HG03571 (cell line): ENCODE measurements around the gene HOXA6.

Experiments
- ATAC-seq: cut with Tn5 transposase; IDR thresholded peaks from one replicate; pipeline ENCODE4 v1.9.1; 2021; ENCODE audit not compliant: unreplicated experiment

The HOXA6 gene

DNA sequence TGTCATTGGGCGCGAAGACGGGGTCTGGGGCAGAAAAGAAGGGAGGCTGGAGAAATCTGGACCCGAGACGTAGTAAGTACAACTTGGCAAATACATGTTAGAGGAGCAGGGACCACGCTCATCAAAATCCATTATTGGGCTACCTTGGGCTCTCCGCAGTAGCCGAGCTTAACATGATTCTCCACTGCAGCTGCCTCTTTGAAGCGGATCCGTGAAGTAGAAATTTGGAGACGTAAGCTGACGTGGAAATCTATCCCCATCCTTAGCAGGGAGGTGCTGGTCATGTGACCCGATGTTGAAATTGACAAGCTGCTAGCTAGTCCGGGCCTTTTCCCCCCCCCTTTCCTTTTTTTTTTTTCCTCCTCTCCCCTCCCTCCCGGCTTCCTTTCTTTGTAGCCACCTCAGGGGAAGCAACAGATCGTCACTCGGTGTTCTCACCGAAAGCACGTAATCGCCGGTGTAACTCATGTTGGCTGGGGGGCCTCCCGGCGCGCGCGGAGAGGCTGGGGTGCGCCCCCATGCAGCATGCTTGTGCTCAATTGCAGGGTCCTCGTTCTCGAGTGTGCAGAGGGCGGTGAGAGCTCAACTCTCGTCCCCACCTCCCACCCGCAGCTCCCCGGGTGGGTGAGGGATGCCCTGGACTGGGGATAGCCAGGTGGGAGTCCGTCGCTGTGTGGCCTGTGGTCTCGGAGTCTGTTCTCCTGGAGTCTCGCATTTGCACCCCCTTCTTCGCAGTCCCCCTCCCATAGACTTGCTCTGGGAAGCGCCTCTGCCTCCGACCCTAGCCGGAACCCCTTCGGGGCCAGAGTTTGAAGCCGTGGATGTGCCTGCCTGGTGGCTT is 37.7 kb upstream of the HOXA6 start, which contains the start of gene HOXA11:
Gene HOXA11, minus strand, starts transcription at position 220 of the 841 bp plus-strand sequence. Its CDS starts 88 bp downstream, at position 132.
- ATAC-seq = no peak

DNA sequence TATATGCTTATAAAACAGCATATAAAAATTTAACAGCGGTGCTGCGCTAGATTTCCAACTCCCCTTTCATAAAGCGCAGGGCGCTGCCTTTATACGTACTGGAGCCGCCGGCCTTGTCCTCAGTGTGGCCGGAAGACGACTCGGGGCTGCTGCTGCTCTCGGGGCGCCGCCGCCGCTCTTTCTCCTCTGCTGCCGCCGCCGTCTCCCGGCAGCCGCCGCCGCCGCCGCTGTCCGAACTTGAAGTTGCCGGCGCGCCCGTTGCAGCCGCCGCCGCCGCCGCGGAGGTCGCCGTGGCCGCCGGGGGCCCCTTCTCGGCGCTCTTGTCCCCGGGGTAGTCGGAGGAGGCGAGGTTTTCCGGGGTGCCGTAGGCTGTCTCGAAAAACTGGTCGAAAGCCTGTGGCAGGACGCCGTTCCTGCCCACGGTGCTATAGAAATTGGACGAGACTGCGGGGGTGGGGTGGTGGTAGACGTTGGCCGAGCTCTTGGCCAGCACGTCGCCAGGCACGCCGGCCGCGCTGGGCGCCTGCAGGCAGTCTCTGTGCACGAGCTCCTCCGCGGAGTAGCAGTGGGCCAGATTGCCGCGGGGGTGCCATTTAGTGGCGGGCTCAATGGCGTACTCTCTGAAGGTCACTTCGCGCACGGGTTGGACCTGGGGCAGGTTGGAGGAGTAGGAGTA is 36.9 kb upstream of the HOXA6 start:
- no peak for ATAC-seq

DNA sequence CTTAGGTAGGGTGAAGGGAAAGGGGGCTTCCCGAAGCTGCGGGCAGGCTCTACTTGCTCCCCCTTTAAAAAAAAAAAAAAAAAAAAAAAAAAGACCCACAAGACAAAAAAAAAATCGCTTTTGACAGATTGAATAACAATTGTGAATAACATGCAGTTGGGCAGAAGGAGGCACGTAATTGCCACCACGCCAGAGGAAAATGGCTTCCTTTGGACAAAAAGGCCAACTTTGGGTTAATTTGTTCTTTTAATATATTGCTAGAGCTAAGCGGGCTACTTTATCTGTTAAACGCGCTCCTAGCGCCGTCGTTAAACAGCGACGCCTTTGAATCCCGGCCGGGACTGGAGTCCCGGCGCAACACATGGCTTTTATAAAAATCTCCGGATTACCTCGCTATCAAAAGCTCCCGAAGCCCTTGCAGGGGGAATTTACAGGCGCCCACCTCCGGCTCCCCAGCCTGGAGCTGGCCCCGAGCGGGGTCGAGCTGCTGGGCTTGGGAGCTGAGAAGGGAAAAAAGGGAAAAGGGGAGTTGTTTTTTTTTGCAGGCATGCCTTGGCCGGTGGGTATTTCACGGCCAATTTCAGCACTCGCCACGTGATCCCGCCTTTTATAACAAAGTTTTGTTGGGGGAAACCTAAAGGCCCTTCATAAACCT is 36.2 kb upstream of the HOXA6 start:
- no peak for ATAC-seq

DNA sequence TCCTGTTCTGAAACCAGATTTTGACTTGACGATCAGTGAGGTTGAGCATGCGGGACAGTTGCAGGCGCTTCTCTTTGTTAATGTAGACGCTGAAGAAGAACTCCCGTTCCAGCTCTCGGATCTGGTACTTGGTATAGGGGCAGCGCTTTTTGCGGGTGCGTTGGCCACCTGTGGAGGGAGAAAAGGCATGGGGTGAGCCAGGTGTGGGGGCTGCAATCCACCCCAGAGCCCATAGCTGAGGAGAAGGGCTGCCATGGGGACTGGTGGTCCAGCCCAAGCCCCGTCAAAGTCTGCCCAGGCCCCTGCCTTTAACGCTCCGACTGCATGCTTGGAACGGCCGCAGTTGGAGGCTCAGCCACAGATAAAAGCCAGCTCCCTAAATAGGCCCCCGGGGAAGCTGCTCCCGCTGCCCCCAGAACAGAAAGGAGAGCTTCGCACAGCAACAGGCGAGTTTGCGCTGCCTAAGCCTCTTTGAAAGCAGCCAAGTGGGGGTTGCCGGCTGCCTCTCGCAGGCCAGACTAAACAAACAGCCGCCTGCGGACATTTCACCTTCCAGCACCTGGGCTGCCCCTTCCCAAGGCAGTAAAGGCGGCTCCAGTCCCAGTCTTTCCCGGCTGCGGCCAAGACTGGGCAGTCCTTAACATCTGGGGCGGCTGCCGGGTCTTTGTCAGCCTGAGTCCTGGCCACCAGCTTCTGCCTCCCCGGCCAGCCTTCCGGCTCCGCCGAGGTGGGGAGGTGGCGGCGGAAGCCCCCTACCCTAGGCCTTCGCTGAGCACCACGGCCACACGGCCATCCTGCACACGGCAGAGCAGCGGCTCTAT is 35.5 kb upstream of the HOXA6 start:
- no peak for ATAC-seq

DNA sequence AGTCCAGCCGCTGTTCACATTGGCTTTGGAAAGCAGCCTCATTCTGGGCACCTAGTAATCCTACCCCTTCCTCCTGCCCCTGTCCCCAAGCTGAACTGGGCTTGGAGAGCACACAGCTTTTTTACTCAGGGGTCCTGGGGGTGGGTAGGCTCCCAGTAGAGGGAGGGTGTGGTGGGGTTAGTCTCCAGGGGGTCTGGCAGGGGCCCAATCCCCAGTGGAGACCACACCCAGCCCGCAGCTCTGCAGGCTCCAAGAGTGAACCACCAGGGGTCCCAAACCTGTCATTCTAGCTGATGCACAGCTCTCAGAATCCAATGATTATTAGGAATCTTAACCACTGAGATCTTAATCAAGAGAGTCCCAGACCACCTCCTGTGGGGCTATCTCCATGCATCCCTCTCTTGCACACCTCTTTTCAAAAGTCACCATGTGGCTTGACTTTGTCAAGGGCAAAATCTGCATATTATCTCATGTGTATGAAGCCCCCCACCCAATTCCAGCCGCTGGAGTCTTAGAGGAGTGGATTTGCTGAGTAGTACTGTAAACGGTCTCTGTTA is 34.8 kb upstream of the HOXA6 start:
- ATAC-seq = no peak

DNA sequence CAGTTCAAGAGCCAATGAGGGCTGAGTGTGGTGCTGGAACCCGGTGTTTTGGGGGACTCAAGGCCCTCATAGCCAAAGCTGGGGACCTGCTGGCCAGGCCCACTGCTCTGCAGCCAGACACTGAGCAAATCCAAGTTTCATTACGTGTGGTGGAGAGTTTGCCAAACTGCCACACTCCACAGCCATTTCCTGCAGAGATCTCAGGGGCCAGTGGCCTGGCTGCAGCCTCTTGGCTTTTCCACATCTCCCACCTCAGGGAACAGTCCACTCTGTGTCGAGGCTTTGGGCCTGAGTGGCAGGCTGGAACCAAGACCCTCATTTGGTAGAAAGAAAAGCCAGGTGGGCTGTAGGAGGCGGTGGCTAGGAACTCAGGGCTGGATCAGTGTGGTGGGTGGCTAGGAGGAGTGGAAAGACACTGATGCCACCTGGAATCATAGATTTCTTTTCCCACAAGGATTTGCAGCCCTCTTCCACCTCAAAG is 34.3 kb upstream of the HOXA6 start:
- ATAC-seq = no peak

DNA sequence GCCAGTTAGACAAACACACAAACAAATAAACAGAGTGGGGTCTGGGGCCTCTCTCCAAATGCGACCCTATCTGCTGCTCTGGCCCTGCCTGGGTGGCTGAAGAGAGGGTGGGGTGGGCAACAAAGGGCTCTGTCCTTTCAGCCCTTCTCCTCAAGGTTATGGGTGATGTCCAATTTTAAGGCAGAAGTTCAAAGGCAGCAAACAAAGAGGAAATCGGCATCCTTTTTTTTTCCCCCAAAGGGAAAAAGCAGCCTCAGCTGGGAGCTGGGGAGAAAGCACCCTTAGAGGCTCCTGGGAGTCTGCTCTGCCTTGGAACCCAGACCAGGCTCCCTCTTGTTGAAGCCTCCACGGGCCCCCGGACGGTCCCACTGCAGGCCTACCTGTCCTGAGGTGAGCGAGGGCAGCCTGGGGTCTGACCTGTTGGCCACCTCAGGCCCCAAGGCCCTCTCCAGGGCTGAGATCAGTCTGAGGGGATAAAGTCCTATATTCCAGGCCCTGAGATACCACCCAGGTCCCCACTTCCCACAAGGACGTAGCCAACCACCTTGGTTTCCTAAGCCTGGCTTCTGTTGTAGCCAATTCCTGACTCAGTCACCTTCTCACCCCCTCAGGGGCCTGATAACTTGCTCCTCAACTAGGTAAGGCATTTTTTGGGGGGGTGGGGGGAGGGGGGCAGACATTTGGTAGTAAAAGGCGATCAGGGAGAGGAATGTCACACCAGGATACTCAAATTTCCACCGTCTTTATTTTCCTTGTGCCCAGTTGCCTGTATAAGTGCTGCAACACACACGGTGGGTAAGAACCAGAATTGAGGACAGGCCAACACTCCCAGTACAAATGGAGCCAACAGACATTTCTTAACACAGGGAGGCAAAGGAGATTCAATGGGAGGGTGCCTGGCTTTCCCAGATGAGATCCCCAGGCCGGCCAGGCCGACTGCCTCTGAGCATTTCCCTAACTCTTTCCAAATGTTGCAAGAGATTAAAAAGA is 33.2 kb upstream of the HOXA6 start:
- no peak for ATAC-seq

DNA sequence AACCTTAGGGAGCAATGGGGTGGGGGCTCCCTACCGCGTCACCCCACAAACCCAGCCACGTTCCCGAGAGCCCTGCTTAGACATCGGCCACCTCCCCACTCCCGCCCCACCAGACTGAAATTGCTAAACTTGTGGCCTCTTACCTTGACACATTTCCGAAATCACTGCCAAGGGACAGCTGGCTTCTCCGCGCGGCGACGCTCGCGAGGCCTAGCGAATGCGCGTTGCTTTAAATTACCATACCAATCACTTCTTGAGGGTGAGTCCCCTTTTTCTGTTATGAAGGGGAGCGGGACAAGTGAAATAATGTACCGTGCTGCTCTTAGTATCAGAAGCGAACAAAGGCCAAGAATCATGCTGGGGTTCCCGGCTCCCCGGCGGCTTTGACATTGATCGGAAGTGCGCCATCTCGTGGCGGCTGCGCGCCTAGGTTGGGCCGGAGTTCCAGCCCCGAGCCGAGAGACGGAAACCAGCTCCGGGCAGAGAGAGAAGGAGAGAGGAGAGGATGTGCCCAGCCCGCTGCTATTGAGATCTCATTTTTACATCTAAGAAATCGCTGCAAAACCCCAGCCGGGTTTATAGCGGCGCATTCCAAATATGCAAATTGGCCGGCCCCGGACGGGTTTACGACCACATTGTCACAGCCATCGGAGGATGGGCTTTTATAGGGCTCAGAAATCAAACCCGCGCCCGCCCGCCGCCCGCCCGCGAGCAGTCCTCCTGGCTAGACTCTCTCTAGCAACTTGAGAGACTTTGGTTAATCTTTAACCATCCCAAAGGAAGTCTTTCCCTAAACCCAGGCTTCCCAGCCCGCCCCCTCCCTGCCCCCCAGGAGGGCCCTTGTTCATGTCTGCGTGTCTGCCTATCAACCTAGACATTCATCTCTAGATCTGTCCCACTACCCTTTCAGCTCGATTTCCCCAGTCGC is 32.2 kb upstream of the HOXA6 start:
- ATAC-seq = no peak

DNA sequence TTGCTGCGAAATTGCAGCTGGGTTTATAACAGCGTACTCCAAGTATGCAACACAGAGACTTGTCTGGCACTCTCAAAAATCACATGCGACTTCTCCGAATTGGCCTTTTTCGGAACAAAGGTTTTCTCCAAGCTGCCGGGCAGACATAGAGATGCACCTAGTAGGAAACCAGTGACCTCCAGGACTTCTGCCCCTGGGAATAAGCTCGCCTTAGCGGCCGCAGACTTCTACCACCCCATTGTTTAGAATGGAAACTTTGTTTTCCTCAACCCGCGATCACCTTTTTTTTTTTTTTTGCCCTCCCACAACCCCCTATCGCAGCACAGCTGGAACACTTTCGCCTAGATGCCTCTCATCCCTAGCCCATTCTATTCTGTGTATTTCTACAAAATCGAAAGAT is 31.5 kb upstream of the HOXA6 start:
- no peak for ATAC-seq

DNA sequence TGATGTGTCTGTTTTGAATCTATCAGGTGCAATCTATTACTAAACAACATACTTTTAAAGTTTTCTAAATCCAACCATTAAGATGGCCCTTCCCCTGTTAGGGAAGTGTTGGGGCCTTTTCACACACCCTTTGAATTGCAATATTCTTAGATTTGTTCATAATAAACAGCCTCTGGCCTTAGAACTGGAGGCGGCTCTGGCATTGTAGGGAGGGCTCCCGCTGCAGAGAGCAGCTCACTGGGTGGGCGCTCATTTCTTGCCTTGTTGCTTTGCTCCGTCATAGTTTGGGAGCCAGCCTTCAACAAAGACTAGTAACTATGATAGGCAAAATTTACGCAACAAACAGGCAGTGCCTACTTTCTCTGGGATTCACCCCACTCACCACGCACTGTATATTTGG is 30.8 kb upstream of the HOXA6 start:
- ATAC-seq = no peak

DNA sequence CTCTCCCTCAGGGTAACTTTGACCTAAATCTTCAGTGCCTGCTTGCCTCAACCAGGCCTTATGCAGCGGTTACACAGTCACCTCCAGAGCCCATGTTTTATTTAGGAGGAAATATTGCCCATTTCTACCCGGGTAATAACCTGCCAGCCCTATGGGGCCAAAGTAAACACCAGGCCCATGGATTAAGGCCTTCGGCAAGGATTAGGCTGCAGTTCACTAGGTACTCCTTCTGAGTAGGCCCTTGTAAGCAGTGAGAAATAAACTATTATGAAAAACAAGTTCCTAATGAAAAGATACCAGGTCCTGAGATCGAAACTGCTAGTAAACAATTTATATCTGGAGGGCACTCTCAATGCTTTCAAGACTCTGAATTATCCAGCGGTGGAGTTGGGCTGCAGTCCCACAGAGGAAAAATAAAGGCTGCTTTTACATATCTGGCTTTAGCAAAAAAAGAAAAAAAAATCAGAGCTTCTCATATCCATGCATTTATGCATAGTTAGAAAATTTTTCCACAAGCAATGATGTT is 30.3 kb upstream of the HOXA6 start:
- ATAC-seq = no peak

DNA sequence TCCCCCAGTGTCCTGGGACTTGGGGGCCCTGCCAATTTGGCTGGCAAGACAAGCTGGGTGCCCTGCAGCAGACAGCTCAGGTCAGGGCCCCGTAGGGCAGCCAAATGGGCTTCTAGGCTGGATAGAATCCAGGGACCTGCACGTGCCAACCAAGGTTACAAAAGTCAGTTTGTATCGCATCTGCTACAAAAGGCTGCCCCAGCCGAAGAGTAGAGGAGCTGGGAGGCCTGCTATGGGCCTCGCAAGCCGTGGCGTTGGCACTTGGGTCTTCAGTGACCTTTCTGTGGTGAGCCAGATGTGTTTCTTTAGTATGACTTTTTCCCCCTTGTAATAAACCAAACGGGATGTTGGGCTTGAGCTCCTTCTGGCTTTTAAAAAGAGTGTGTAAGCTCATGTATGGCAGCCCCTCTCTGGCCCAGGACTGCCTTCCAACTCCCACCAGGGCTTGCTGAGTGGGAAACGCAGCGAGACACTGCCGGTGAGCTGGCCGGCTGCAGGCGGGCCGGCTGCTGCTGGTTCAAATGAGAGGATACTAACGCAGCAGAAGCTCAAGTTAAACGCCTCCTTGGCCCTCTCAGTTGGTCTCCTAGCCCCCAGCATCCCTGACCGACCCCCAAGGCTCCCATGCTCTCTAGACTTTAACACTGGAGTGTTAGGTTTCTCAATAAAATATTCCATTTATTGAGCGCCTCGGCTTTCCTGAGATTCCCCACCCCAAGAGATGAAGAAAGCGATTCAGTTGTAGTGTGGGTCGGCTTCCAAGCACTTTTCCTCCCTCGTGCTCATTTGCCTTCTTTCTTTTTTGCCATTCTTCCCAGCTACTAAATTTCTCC is 29.6 kb upstream of the HOXA6 start:
- ATAC-seq = no peak

DNA sequence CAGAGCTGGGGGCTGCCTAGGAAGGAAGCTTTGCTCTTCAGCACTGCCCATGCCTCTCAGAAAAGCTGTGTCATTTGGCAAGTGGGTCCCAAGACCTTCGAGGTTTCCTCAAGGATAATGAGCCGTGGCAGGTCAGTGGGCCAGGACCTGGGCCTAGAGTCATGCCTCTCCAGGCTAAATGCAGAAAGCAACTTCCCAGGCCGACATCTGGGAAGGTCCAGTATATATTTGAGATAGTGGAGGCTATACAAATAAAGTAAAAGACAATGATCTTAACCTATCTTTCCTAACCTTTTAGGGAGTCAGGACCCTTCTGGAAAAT is 28.9 kb upstream of the HOXA6 start:
- no peak for ATAC-seq

DNA sequence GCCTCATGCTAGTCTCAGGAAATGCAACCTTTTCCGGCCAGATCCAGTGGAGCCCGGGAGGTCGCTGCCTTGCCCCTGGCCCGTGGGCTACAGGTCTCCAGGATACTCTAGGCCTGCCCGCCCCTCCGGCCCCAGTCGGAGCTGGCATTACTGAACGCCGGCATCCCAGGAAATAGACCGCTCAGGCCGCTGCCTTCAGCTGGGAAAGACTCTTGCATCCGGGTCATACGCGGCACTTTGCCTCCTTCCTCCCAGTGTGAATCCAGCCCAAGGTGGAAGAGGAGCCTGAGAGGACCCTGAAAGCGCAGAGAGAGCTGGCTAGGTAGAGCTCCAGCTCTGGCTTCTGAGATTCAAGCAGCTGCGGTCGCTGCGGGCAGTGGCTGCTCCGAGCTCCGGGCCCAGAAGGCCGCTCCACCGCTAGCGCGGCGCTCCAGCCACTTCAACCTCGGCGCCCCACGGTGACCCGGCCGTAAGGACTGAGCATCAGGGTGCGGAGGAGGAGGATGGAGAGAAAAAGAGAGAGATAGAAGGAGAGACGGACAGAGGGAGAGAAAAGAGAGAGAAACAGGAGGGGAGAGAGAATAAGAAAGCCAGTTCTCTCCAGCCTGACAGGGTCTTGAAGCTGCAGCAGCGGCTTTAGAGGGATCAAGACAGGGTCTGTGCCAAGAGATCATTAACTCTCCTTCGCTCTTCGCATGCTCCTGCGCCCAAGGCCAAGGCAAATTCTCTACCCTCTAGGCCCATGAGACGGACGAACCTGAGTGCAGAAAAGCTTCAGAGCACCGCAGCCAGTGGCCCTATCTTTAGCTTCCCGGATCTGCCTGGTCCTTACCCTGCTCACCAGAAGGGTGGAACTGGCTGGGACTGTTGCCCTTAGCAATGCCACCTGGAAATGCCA is 28.3 kb upstream of the HOXA6 start:
- ATAC-seq = no peak

DNA sequence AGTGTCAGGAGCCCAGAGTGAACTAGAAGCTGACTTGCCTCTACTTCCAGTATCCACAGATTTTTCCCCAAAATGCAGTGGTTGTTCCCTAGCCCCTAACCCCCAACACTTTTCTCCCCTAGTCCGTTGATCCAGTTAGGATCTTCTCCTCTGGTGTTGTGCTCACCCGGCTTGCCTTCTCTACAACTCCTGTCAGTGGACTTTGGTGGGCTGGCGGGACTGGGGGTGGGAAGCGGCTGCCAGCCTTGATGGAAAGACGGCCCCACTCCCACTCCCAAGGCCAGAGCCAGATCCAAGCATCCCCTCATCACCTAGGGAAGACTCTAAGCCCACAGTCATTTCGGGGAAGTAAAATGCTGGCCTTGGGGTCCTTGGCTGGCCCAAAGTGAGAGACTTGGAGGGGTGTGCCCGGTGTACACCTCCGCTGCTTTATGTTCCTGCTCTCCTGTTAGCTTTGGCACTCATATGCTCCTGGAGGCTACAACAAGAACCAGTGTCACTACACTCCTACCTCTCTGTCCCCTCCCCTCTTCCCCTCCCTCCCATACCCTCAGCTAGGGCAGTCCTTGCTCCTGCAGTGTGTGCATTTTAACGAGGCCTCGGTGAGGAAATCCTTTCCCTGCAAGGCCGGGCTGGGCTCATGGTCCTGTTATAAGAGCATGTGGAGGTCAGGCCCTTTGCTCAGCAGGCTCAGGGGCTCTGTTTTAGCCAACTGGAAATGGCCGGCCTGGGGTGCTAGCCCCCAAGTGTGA is 27.5 kb upstream of the HOXA6 start:
- ATAC-seq = no peak
